Caco-2 (cell line): ENCODE results near the gene NOX5. TPM values are rescaled to one million over a fixed set of nuclear protein-coding genes. Genes with fewer than 3 reads are reported as not detected.

Experiments used
- Bru-seq: library from RNA; stranded (reverse); fragments of 400-500 nt; gene quantifications from one replicate; lab custom pipeline; 2021; lab: Mats Ljungman, UMichigan
- BruChase-seq, 2 experiments: library from RNA; stranded (reverse); fragments of 400-500 nt; gene quantifications; one replicate each; lab custom pipeline; 2021; lab: Mats Ljungman, UMichigan
- BruUV-seq: library from RNA; stranded (reverse); fragments of 400-500 nt; replicated peaks from 2 replicates; lab custom pipeline; 2021; lab: Mats Ljungman, UMichigan
- CTCF ChIA-PET: fragments of 300-600 bp; sonication (Branson Sonifier 250); formaldehyde crosslinking; loops from one replicate; lab custom pipeline; 2022; ENCODE audit warnings: antibody characterized with exemption; lab: Charles Lee
- POLR2A ChIA-PET: fragments of 300-600 bp; sonication (Branson Sonifier 250); formaldehyde crosslinking; loops from one replicate; lab custom pipeline; 2022; ENCODE audit warnings: antibody characterized with exemption; lab: Charles Lee
- DNase-seq, 2 experiments: peaks; one replicate each; pipeline versions ENCODE4 v3.0.0 to v3.0.0-alpha.2; 2020 to 2022
- H3K27me3 ChIP-seq: replicated peaks from 2 replicates; pipeline ENCODE4 v1.6.0; 2011; ENCODE audit warnings: low read length; ENCODE audit not compliant: control insufficient read depth, insufficient read depth
- H3K36me3 ChIP-seq: 2 replicates; pipeline ENCODE4 v1.5.1; 2011; ENCODE audit warnings: low read length; ENCODE audit not compliant: control insufficient read depth, insufficient read depth
- H3K4me1 ChIP-seq: fragments of 250-450 bp; sonication (Bioruptor Pico); 2 replicates; pipeline ENCODE4 v1.5.1; 2020; ENCODE audit warnings: mild to moderate bottlenecking
- H3K4me3 ChIP-seq: 2 replicates; pipeline ENCODE4 v1.5.1; 2011; ENCODE audit warnings: low read depth, mild to moderate bottlenecking, control low read depth, low read length
- H3K9me3 ChIP-seq: fragments of 250-450 bp; sonication (Bioruptor Pico); 2 replicates; pipeline ENCODE4 v1.5.1; 2020; ENCODE audit warnings: mild to moderate bottlenecking, moderate library complexity
- H3K27ac Mint-ChIP-seq: one replicate; pipeline ENCODE4 v1.8.0; 2022; ENCODE audit warnings: mixed read lengths; ENCODE audit not compliant: unreplicated experiment
- H3K27me3 Mint-ChIP-seq: one replicate; pipeline ENCODE4 v1.8.0; 2022; ENCODE audit warnings: mixed read lengths; ENCODE audit not compliant: insufficient read depth, unreplicated experiment
- H3K36me3 Mint-ChIP-seq: one replicate; pipeline ENCODE4 v1.8.0; 2022; ENCODE audit warnings: mild to moderate bottlenecking, mixed read lengths; ENCODE audit not compliant: insufficient read depth, unreplicated experiment
- H3K4me1 Mint-ChIP-seq: one replicate; pipeline ENCODE4 v1.8.0; 2022; ENCODE audit warnings: low read depth, mixed read lengths; ENCODE audit not compliant: unreplicated experiment
- H3K4me3 Mint-ChIP-seq: one replicate; pipeline ENCODE4 v1.8.0; 2022; ENCODE audit warnings: mild to moderate bottlenecking, moderate library complexity, mixed read lengths; ENCODE audit not compliant: unreplicated experiment
- H3K9me3 Mint-ChIP-seq: one replicate; pipeline ENCODE4 v1.8.0; 2022; ENCODE audit warnings: mixed read lengths; ENCODE audit not compliant: unreplicated experiment
- intact Hi-C: fragments of 100-400 bp; cut with micrococcal nuclease; formaldehyde crosslinking; loops from one replicate; pipeline ENCODE4 v1.10.0; 2022; ENCODE audit not compliant: unreplicated experiment
- long read RNA-seq: library from polyadenylated mRNA; stranded (forward); transcript quantifications from one replicate; pipeline ENCODE4 v2.0.0, GENCODE V29; 2022
- total RNA-seq: library from RNA; stranded (reverse); gene quantifications from 2 replicates; pipeline ENCODE4 v1.2.3, GENCODE V29; 2022
- TF ChIP-seq, protein P1 (sequence below), 2 experiments: fragments of 200-600 bp in 1 of 2; IDR thresholded peaks; 1 replicate in 1 of 2; 2 replicates in 1 of 2; pipeline versions ENCODE4 v1.5.1 to v1.8.0; 2011 to 2022; ENCODE audit warnings: antibody characterized with exemption in 1 of 2, control low read depth in 1 of 2, inconsistent platforms in 1 of 2, low read depth in 1 of 2, low read length in 1 of 2, mild to moderate bottlenecking in 1 of 2, moderate library complexity in 1 of 2; ENCODE audit not compliant: insufficient read depth in 1 of 2, severe bottlenecking in 1 of 2, unreplicated experiment in 1 of 2

NOX5 gene, protein sequence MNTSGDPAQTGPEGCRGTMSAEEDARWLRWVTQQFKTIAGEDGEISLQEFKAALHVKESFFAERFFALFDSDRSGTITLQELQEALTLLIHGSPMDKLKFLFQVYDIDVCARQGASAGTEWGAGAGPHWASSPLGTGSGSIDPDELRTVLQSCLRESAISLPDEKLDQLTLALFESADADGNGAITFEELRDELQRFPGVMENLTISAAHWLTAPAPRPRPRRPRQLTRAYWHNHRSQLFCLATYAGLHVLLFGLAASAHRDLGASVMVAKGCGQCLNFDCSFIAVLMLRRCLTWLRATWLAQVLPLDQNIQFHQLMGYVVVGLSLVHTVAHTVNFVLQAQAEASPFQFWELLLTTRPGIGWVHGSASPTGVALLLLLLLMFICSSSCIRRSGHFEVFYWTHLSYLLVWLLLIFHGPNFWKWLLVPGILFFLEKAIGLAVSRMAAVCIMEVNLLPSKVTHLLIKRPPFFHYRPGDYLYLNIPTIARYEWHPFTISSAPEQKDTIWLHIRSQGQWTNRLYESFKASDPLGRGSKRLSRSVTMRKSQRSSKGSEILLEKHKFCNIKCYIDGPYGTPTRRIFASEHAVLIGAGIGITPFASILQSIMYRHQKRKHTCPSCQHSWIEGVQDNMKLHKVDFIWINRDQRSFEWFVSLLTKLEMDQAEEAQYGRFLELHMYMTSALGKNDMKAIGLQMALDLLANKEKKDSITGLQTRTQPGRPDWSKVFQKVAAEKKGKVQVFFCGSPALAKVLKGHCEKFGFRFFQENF
- total RNA-seq: 0.05 TPM in 1 of 2 replicates, not detected in the other
- percentile 14 among the genes with signal in this experiment for Bru-seq, nascent RNA
- percentile 11 among the genes with signal in this experiment for BruChase-seq, experiment 1, labeled RNA remaining after a 2-hour chase
- BruChase-seq, experiment 2, labeled RNA remaining after a 6-hour chase: percentile 17 among the genes with signal in this experiment
- long read RNA-seq: 0 reads

DNA sequence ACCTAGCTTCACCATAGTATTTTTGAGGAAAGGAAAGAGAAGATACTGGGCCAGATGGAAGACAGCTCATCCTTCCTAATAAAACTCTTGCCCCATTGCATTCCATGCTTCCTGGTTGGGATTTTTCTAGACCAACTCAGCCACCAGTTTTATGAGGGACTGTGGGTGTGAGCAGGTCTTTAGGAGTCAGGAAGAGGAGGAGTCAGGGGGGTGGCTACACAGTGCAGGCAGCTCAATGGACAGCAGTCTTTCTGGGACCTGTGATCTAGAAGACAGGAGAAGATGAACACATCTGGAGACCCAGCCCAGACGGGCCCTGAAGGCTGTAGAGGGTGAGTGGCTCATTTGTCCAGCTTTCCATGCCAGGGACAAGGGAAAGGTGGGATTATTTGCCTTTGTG, at the start of gene NOX5:
NOX5 (plus strand) TSS at position 242 of the 400 bp plus-strand sequence; CDS start at position 283, 41 bp downstream.
- no peak within 1 kb of the TSS for H3K4me3 Mint-ChIP-seq
- no peaks in the 10 kb centered on the region; the same call in 1 of the 2 replicates for H3K4me1 ChIP-seq
- H3K4me1 Mint-ChIP-seq: peaks cover 9% of the 10 kb centered on the region
- H3K4me3 ChIP-seq: no peak within 1 kb of the TSS
- H3K36me3 Mint-ChIP-seq: no peaks in the 10 kb centered on the region
- POLR2A ChIA-PET: no interaction called here
- DNase-seq: no peak
- H3K9me3 ChIP-seq: no peaks in the 10 kb centered on the region
- no peaks in the 10 kb centered on the region for H3K36me3 ChIP-seq
- intact Hi-C loops: no loop called here
- no TSS peak for BruUV-seq
- no peaks in the 10 kb centered on the region for H3K27me3 Mint-ChIP-seq
- TF ChIP-seq, protein P1, sequence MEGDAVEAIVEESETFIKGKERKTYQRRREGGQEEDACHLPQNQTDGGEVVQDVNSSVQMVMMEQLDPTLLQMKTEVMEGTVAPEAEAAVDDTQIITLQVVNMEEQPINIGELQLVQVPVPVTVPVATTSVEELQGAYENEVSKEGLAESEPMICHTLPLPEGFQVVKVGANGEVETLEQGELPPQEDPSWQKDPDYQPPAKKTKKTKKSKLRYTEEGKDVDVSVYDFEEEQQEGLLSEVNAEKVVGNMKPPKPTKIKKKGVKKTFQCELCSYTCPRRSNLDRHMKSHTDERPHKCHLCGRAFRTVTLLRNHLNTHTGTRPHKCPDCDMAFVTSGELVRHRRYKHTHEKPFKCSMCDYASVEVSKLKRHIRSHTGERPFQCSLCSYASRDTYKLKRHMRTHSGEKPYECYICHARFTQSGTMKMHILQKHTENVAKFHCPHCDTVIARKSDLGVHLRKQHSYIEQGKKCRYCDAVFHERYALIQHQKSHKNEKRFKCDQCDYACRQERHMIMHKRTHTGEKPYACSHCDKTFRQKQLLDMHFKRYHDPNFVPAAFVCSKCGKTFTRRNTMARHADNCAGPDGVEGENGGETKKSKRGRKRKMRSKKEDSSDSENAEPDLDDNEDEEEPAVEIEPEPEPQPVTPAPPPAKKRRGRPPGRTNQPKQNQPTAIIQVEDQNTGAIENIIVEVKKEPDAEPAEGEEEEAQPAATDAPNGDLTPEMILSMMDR (IDR thresholded peaks at IDR 0.05; ENCODE audit: insufficient read depth in 1 of 2, low read depth in 1 of 2, low read length in 1 of 2, severe bottlenecking in 1 of 2, unreplicated experiment in 1 of 2): no peak
- CTCF ChIA-PET: interaction anchor here (1.3 kb wide), 1 partner anchor 89 kb away, joined by 3 read pairs; no protein-coding TSS in a partner anchor
- H3K27me3 ChIP-seq: no peaks in the 10 kb centered on the region
- H3K27ac Mint-ChIP-seq: no peak within 1 kb of the TSS
- H3K9me3 Mint-ChIP-seq: peaks cover 5% of the 10 kb centered on the region

DNA sequence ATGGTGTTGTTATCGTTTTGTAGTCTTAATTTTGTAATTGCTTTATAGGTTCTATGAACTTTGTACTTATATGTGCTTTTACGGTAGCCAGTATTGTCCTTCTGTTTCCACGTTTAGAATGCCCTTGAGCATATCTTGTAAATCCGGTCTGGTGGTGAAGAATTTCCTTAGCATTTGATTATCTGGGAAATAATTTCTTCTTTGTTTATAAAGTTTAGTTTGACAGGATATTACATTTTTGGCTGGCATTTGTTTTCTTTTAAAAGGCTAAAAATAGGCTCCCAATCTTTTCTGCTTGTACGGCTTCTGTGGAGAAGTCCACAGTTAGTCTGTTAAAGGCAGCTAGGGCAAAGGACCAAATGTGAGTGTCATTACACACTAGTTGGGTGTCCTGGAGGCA, 47.5 kb upstream of the NOX5 start:
- peaks cover 5% of the 10 kb centered on the region for H3K27me3 Mint-ChIP-seq
- TF ChIP-seq, protein P1 (IDR thresholded peaks at IDR 0.05; ENCODE audit: insufficient read depth in 1 of 2, low read depth in 1 of 2, low read length in 1 of 2, severe bottlenecking in 1 of 2, unreplicated experiment in 1 of 2): no peak
- POLR2A ChIA-PET: no interaction called here

DNA sequence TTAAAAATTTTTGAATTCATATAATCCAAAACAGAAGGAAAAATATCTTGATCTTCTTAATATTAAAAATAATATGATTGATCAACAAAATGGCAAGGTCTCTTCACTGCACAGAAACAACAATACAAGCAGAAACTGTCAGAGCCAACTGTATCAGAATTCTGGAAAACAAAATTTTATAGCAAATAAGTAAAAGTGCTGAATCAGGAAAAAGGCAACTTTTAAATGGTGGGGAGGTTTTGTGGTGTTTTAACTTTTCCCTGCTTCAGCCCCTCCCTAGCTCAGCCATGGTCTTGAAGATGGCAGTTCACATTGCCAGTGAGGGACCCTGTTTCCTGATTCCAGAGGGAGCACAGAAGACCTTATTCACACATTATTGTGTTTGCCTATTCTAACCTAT, 46.5 kb upstream of the NOX5 start:
- H3K36me3 ChIP-seq: no peaks in the 10 kb centered on the region
- no peak overlapping the region for H3K27ac Mint-ChIP-seq
- H3K36me3 Mint-ChIP-seq: no peaks in the 10 kb centered on the region
- no TSS peak for BruUV-seq
- no peaks in the 10 kb centered on the region for H3K27me3 ChIP-seq
- H3K4me3 Mint-ChIP-seq: no peak overlapping the region
- H3K9me3 Mint-ChIP-seq: peaks cover 31% of the 10 kb centered on the region
- intact Hi-C loops: no loop called here
- TF ChIP-seq, protein P1 (IDR thresholded peaks at IDR 0.05; ENCODE audit: insufficient read depth in 1 of 2, low read depth in 1 of 2, low read length in 1 of 2, severe bottlenecking in 1 of 2, unreplicated experiment in 1 of 2): no peak
- POLR2A ChIA-PET: no interaction called here
- no peak for DNase-seq
- no peaks in the 10 kb centered on the region for H3K4me1 Mint-ChIP-seq
- no peak overlapping the region for H3K4me3 ChIP-seq
- peaks cover 3% of the 10 kb centered on the region for H3K27me3 Mint-ChIP-seq
- CTCF ChIA-PET: no interaction called here
- H3K4me1 ChIP-seq: no peaks in the 10 kb centered on the region
- H3K9me3 ChIP-seq: peaks cover 7% of the 10 kb centered on the region; the same call in 1 of the 2 replicates

More for the DNA sequence above, 47.5 kb upstream of the NOX5 start:
- peaks cover 31% of the 10 kb centered on the region for H3K9me3 Mint-ChIP-seq
- H3K27ac Mint-ChIP-seq: no peak overlapping the region
- Histone ChIP-seq H3K4me3 (no peak overlapping the region), H3K27me3 (no peaks in the 10 kb centered on the region), H3K9me3 (peaks cover 7% of the 10 kb centered on the region; the same call in 1 of the 2 replicates), H3K4me1 (no peaks in the 10 kb centered on the region), H3K36me3 (no peaks in the 10 kb centered on the region)
- no peaks in the 10 kb centered on the region for H3K4me1 Mint-ChIP-seq
- intact Hi-C loops: no loop called here
- BruUV-seq: no TSS peak
- H3K4me3 Mint-ChIP-seq: no peak overlapping the region
- H3K36me3 Mint-ChIP-seq: no peaks in the 10 kb centered on the region
- CTCF ChIA-PET: no interaction called here
- no peak for DNase-seq
